Measurements from ENCODE around the gene PTPRN2. TPM values are rescaled to one million over a fixed set of nuclear protein-coding genes. Genes with fewer than 3 reads are reported as not detected.
A peak's percentile ranks its signal among the peaks of the same experiment; 100 is the strongest.

PTPRN2 gene
- total and polyA plus RNA-seq, 2 of the 13 experiments (the other 11 are each of a cell fraction or from before 2014, with no cell fraction given): 2.5 to 24.2 TPM

- Histone ChIP-seq H2AFZ (ENCODE audit: low read length) (no peak overlapping the region), H4K20me1 (ENCODE audit: insufficient read depth, low read length) (peaks cover 27% of the 10 kb centered on the region), H3K36me3 (replicated peaks in 1 of 2; ENCODE audit: control insufficient read depth in 1 of 2, insufficient read depth in 2 of 2, low read length in 2 of 2) (no peaks in the 10 kb centered on the region; a peak in 1 of 5 replicates), H3K9ac (ENCODE audit: insufficient read depth, low read depth, low read length) (no peak overlapping the region), H3K4me3 (replicated peaks in 1 of 3; ENCODE audit: insufficient read depth in 1 of 3, low read depth in 2 of 3, low read length in 3 of 3) (no peak overlapping the region), H3K9me3 (ENCODE audit: low read length) (no peaks in the 10 kb centered on the region), H3K27ac (ENCODE audit: extremely low read length, insufficient read depth, low read length) (no peak overlapping the region), H3K79me2 (ENCODE audit: insufficient read depth, low read length) (no peaks in the 10 kb centered on the region), H3K4me1 (ENCODE audit: insufficient read depth, low read length) (no peaks in the 10 kb centered on the region), H3K27me3 (ENCODE audit: control insufficient read depth in 1 of 2, insufficient read depth in 2 of 2, low read length in 2 of 2) (no peaks in the 10 kb centered on the region), H3K4me2 (ENCODE audit: low read depth, low read length) (no peak overlapping the region)
- ChIA-PET POLR2A (no interaction called here), CTCF (ENCODE audit: low intra/inter-chr PET ratio, low total read pairs) (no interaction called here)
- ATAC-seq (no peak), FAIRE-seq (no peak), DNase-seq (ENCODE audit: low spot score) (no peak)
- intact Hi-C loops (cut with micrococcal nuclease; ENCODE audit: unreplicated experiment): no loop called here
- in situ Hi-C loops (cut with HindIII; ENCODE audit: extremely low pct_ligation_motif_present, low pct_unique_long_range_greater_than_20kb): no loop called here
- 10% methylated on average over 1 of the region's 1 CpG for WGBS (ENCODE audit: low lambda C conversion rate)
- no TSS peak for BruUV-seq (replicated peaks)
- no peak for TF ChIP-seq ATF7 (IDR thresholded peaks at IDR 0.05)
- no peak for TF ChIP-seq ATF7 (CRISPR knock-in tag; IDR thresholded peaks at IDR 0.05)
- peak; percentile 6 to 87 for TF ChIP-seq REST (IDR thresholded peaks at IDR 0.05; ENCODE audit: borderline replicate concordance in 1 of 2, low read depth in 1 of 2, low read length in 2 of 2)
- TF ChIP-seq MIER2 (CRISPR knock-in tag; IDR thresholded peaks at IDR 0.05): peak; percentile 84
Measured at GRCh38 chr7:158209435-158209834, 378.2 kb downstream of the PTPRN2 start.

- peaks cover 13% of the 10 kb centered on the region for H4K20me1 ChIP-seq (ENCODE audit: insufficient read depth, low read length)
- H3K27me3 ChIP-seq (ENCODE audit: control insufficient read depth in 1 of 2, insufficient read depth in 2 of 2, low read length in 2 of 2): no peaks in the 10 kb centered on the region
- H3K36me3 ChIP-seq (replicated peaks in 1 of 2; ENCODE audit: control insufficient read depth in 1 of 2, insufficient read depth in 2 of 2, low read length in 2 of 2): no peaks in the 10 kb centered on the region; a peak in 2 of 5 replicates
- no peak overlapping the region for H3K27ac ChIP-seq (ENCODE audit: extremely low read length, insufficient read depth, low read length)
- CTCF ChIA-PET (ENCODE audit: low intra/inter-chr PET ratio, low total read pairs): no interaction called here
- WGBS (ENCODE audit: low lambda C conversion rate): 93% methylated on average over 6 of the region's 6 CpGs
- no peak for FAIRE-seq
- H3K9me3 ChIP-seq (ENCODE audit: low read length): no peaks in the 10 kb centered on the region
- H3K4me3 ChIP-seq (replicated peaks in 1 of 3; ENCODE audit: insufficient read depth in 1 of 3, low read depth in 2 of 3, low read length in 3 of 3): no peak overlapping the region
- no peaks in the 10 kb centered on the region for H3K79me2 ChIP-seq (ENCODE audit: insufficient read depth, low read length)
- BruUV-seq (replicated peaks): no TSS peak
- ATAC-seq: no peak
- H3K4me2 ChIP-seq (ENCODE audit: low read depth, low read length): no peak overlapping the region
- POLR2A ChIA-PET: no interaction called here
- no peak for DNase-seq (ENCODE audit: low spot score)
- no peaks in the 10 kb centered on the region for H3K4me1 ChIP-seq (ENCODE audit: insufficient read depth, low read length)
- no peak overlapping the region for H2AFZ ChIP-seq (ENCODE audit: low read length)
- in situ Hi-C loops (cut with HindIII; ENCODE audit: extremely low pct_ligation_motif_present, low pct_unique_long_range_greater_than_20kb) (no loop called here), intact Hi-C loops (cut with micrococcal nuclease; ENCODE audit: unreplicated experiment) (no loop called here)
- H3K9ac ChIP-seq (ENCODE audit: insufficient read depth, low read depth, low read length): no peak overlapping the region
- no peak for TF ChIP-seq HIC2 (CRISPR knock-in tag; IDR thresholded peaks at IDR 0.05; ENCODE audit: low read depth)
- TF ChIP-seq ZUFSP (CRISPR knock-in tag; IDR thresholded peaks at IDR 0.05; ENCODE audit: borderline replicate concordance): no peak
- no peak for TF ChIP-seq MEF2D (CRISPR knock-in tag; IDR thresholded peaks at IDR 0.05)
- TF ChIP-seq ZFP91 (CRISPR knock-in tag; IDR thresholded peaks at IDR 0.05; ENCODE audit: borderline replicate concordance): no peak
- TF ChIP-seq NR2F6 (IDR thresholded peaks at IDR 0.05): no peak
- no peak for TF ChIP-seq NR2F6 (CRISPR knock-in tag; IDR thresholded peaks at IDR 0.05)
Measured at GRCh38 chr7:158206341-158206740, 381.3 kb downstream of the PTPRN2 start.
